H9 (cell line): ENCODE results near the gene FBXO24. TPM values are rescaled to one million over a fixed set of nuclear protein-coding genes. Genes with fewer than 3 reads are reported as not detected.

Experiments
- DNase-seq: peaks from one replicate; pipeline ENCODE4 v3.0.0-alpha.2; 2017
- H2AFZ ChIP-seq: one replicate; pipeline ENCODE4 v1.6.1; 2013; ENCODE audit warnings: mild to moderate bottlenecking, low read length, control low read depth, moderate library complexity
- H2AK5ac ChIP-seq: 2 replicates; pipeline ENCODE4 v1.6.1; 2013; ENCODE audit warnings: low read length, control low read depth, mixed read lengths; ENCODE audit not compliant: insufficient read length
- H2BK120ac ChIP-seq: one replicate; pipeline ENCODE4 v1.6.1; 2013; ENCODE audit warnings: low read depth, mild to moderate bottlenecking, low read length, control low read depth, inconsistent platforms; ENCODE audit not compliant: poor library complexity, severe bottlenecking
- H2BK12ac ChIP-seq: 2 replicates; pipeline ENCODE4 v1.6.1; 2013; ENCODE audit warnings: low read length, control low read depth, mixed read lengths, low read depth; ENCODE audit not compliant: insufficient read length
- H2BK15ac ChIP-seq: 2 replicates; pipeline ENCODE4 v1.6.1; 2013; ENCODE audit warnings: low read depth, low read length, control low read depth
- H2BK20ac ChIP-seq: one replicate; pipeline ENCODE4 v1.6.1; 2013; ENCODE audit warnings: low read depth, mild to moderate bottlenecking, low read length, control low read depth, inconsistent platforms; ENCODE audit not compliant: poor library complexity, severe bottlenecking
- H2BK5ac ChIP-seq: 2 replicates; pipeline ENCODE4 v1.6.1; 2013; ENCODE audit warnings: low read length, control low read depth, mixed read lengths; ENCODE audit not compliant: insufficient read length
- H3K14ac ChIP-seq: 2 replicates; pipeline ENCODE4 v1.6.1; 2013; ENCODE audit warnings: low read length, control low read depth; ENCODE audit not compliant: insufficient read depth
- H3K18ac ChIP-seq: 2 replicates; pipeline ENCODE4 v1.6.1; 2013; ENCODE audit warnings: low read depth, mild to moderate bottlenecking, mixed read lengths, low read length, control low read depth; ENCODE audit not compliant: insufficient read length
- H3K23ac ChIP-seq: 2 replicates; pipeline ENCODE4 v1.6.1; 2013; ENCODE audit warnings: low read length, control low read depth, mixed read lengths, low read depth; ENCODE audit not compliant: insufficient read length
- H3K23me2 ChIP-seq: 2 replicates; pipeline ENCODE4 v1.6.1; 2013; ENCODE audit warnings: low read depth, mild to moderate bottlenecking, mixed read lengths, low read length, control low read depth; ENCODE audit not compliant: insufficient read length, poor library complexity, severe bottlenecking
- H3K27ac ChIP-seq: 2 replicates; pipeline ENCODE4 v1.5.1; 2013; ENCODE audit warnings: low read length, control low read depth, mixed read lengths, low read depth; ENCODE audit not compliant: insufficient read length
- H3K27me3 ChIP-seq: 2 replicates; pipeline ENCODE4 v1.6.1; 2013; ENCODE audit warnings: low read length, control low read depth, inconsistent platforms; ENCODE audit not compliant: insufficient read depth
- H3K4ac ChIP-seq: 2 replicates; pipeline ENCODE4 v1.6.1; 2013; ENCODE audit warnings: low read depth, mild to moderate bottlenecking, control low read depth, inconsistent platforms, low read length, moderate library complexity
- H3K4me1 ChIP-seq: 2 replicates; pipeline ENCODE4 v1.6.1; 2013; ENCODE audit warnings: low read length, control low read depth, inconsistent platforms; ENCODE audit not compliant: insufficient read depth
- H3K4me2 ChIP-seq: 2 replicates; pipeline ENCODE4 v1.6.1; 2013; ENCODE audit warnings: low read length, control low read depth, mixed read lengths; ENCODE audit not compliant: insufficient read length, insufficient read depth
- H3K56ac ChIP-seq: 2 replicates; pipeline ENCODE4 v1.6.1; 2013; ENCODE audit warnings: low read depth, mild to moderate bottlenecking, mixed read lengths, low read length, control low read depth; ENCODE audit not compliant: insufficient read length
- H3K79me1 ChIP-seq: 2 replicates; pipeline ENCODE4 v1.6.1; 2013; ENCODE audit warnings: low read depth, mild to moderate bottlenecking, moderate library complexity, low read length, control low read depth, inconsistent platforms; ENCODE audit not compliant: insufficient read depth, poor library complexity, severe bottlenecking
- H3K79me2 ChIP-seq: 2 replicates; pipeline ENCODE4 v1.6.1; 2013; ENCODE audit warnings: low read length, control low read depth, inconsistent platforms; ENCODE audit not compliant: insufficient read depth
- H3K9ac ChIP-seq: 2 replicates; pipeline ENCODE4 v1.6.1; 2013; ENCODE audit warnings: low read length, control low read depth, mixed read lengths; ENCODE audit not compliant: insufficient read length; ENCODE audit errors: extremely low read depth
- H3K9me3 ChIP-seq: one replicate; pipeline ENCODE4 v1.6.1; 2013; ENCODE audit warnings: low read depth, low read length, inconsistent platforms; ENCODE audit not compliant: control insufficient read depth
- H3T11ph ChIP-seq: one replicate; pipeline ENCODE4 v1.6.1; 2013; ENCODE audit warnings: mild to moderate bottlenecking, low read length, control low read depth, inconsistent platforms
- H4K20me1 ChIP-seq: one replicate; pipeline ENCODE4 v1.6.1; 2013; ENCODE audit not compliant: control insufficient read depth, insufficient read length, insufficient read depth
- H4K5ac ChIP-seq: 2 replicates; pipeline ENCODE4 v1.6.1; 2013; ENCODE audit warnings: low read depth, mild to moderate bottlenecking, mixed read lengths, low read length, control low read depth; ENCODE audit not compliant: insufficient read length
- H4K8ac ChIP-seq: replicated peaks from 2 replicates; pipeline ENCODE4 v1.6.1; 2013; ENCODE audit warnings: low read length, control low read depth, mixed read lengths, low read depth; ENCODE audit not compliant: insufficient read length
- H4K91ac ChIP-seq: 2 replicates; pipeline ENCODE4 v1.6.1; 2013; ENCODE audit warnings: low read depth, mild to moderate bottlenecking, moderate library complexity, mixed read lengths, low read length, control low read depth; ENCODE audit not compliant: insufficient read length
- H3K27ac Mint-ChIP-seq, 3 experiments: 2 replicates in 2 of 3; 3 replicates in 1 of 3; pipeline ENCODE4 v1.8.0; 2020 to 2021; ENCODE audit warnings: mixed read lengths in 3 of 3, mild to moderate bottlenecking in 1 of 3, moderate library complexity in 1 of 3
- H3K27me3 Mint-ChIP-seq: 2 replicates; pipeline ENCODE4 v1.8.0; 2021; ENCODE audit warnings: low read depth, mild to moderate bottlenecking, moderate library complexity, mixed read lengths
- H3K36me3 Mint-ChIP-seq, 3 experiments: 2 replicates in 2 of 3; 3 replicates in 1 of 3; pipeline ENCODE4 v1.8.0; 2020 to 2021; ENCODE audit warnings: low read depth in 3 of 3, mixed read lengths in 3 of 3; ENCODE audit not compliant: insufficient read depth in 1 of 3
- H3K4me1 Mint-ChIP-seq, 2 experiments: 2 replicates each; pipeline ENCODE4 v1.8.0; 2020; ENCODE audit warnings: mixed read lengths in 2 of 2
- H3K4me3 Mint-ChIP-seq, 2 experiments: 2 replicates in 1 of 2; 3 replicates in 1 of 2; pipeline ENCODE4 v1.8.0; 2020 to 2021; ENCODE audit warnings: mild to moderate bottlenecking in 2 of 2, mixed read lengths in 2 of 2, moderate library complexity in 1 of 2
- H3K9me3 Mint-ChIP-seq, 2 experiments: 2 replicates in 1 of 2; 3 replicates in 1 of 2; pipeline ENCODE4 v1.8.0; 2020; ENCODE audit warnings: mild to moderate bottlenecking in 2 of 2, mixed read lengths in 2 of 2, moderate library complexity in 1 of 2
- CTCF ChIP-seq: fragments of 200-600 bp; sonication (generic); conservative IDR thresholded peaks from 3 replicates; pipeline ENCODE4 v1.8.0; 2021; ENCODE audit warnings: antibody characterized with exemption, mild to moderate bottlenecking
- WGBS: extraction: QIAGEN DNeasy Blood & Tissue Kit; methylation state at CpG from one replicate; pipeline ENCODE4 v1.1.7; 2013; ENCODE audit warnings: missing lambda C conversion rate, low lambda C conversion rate, mixed read lengths; ENCODE audit not compliant: insufficient read length; ENCODE audit errors: extremely low coverage; 5-methylcytosine and 5-hydroxymethylcytosine counted together
- total RNA-seq: library from RNA; stranded (reverse); gene quantifications from 2 replicates; pipeline ENCODE4 v1.2.1, GENCODE V29; 2021

FBXO24 gene
- total RNA-seq, 1 experiment from 2014 or later, result 0.85 TPM

GRCh38 chr7:100642534-100642907, 56.4 kb downstream of the FBXO24 start:
- Mint-ChIP-seq H3K36me3 (no peaks in the 10 kb centered on the region), H3K4me1 (peaks cover 10 to 43% of the 10 kb centered on the region in 2 experiments), H3K4me3 (no peak overlapping the region), H3K27me3 (peaks cover 14% of the 10 kb centered on the region), H3K27ac (no peak overlapping the region), H3K9me3 (no peaks in the 10 kb centered on the region)
- Histone ChIP-seq H4K91ac (no peak overlapping the region), H4K20me1 (no peaks in the 10 kb centered on the region), H3K23me2 (no peaks in the 10 kb centered on the region), H3K56ac (no peak overlapping the region), H3K23ac (no peak overlapping the region), H4K8ac (no peak overlapping the region), H3K4ac (no peak overlapping the region), H3K18ac (no peak overlapping the region), H3K9ac (no peak overlapping the region), H3K27ac (no peak overlapping the region), H3K14ac (no peak overlapping the region), H2BK12ac (no peak overlapping the region), H3K79me2 (no peaks in the 10 kb centered on the region), H3K27me3 (no peaks in the 10 kb centered on the region), H2BK120ac (no peak overlapping the region), H3K9me3 (no peaks in the 10 kb centered on the region), H2BK5ac (no peak overlapping the region), H2AK5ac (no peak overlapping the region), H3T11ph (no peak overlapping the region), H3K4me2 (no peak overlapping the region), H3K79me1 (no peaks in the 10 kb centered on the region), H2BK20ac (no peak overlapping the region), H3K4me1 (no peaks in the 10 kb centered on the region), H2AFZ (no peak overlapping the region), H2BK15ac (no peak overlapping the region), H4K5ac (no peak overlapping the region)
- DNase-seq, result peak; percentile 70
- no CpG with 5 or more reads among the region's 11 CpGs for WGBS
- no peak for TF ChIP-seq CTCF
